Ishikawa (cell line): Measurements from ENCODE around the gene EGFLAM.

ENCODE experiments used
- CREB1 ChIP-seq: IDR thresholded peaks from 2 replicates; pipeline ENCODE4 v1.6.1; 2012; ENCODE audit warnings: low read depth
- EGR1 ChIP-seq: IDR thresholded peaks from 2 replicates; pipeline ENCODE4 v1.6.1; 2012
- EP300 ChIP-seq: IDR thresholded peaks from 2 replicates; pipeline ENCODE4 v1.6.1; 2012; ENCODE audit warnings: borderline replicate concordance
- MAX ChIP-seq: IDR thresholded peaks from 2 replicates; pipeline ENCODE4 v1.6.1; 2012
- RAD21 ChIP-seq: IDR thresholded peaks from 2 replicates; pipeline ENCODE4 v1.6.1; 2012; ENCODE audit warnings: low read depth
- TAF1 ChIP-seq: IDR thresholded peaks from 2 replicates; pipeline ENCODE4 v1.6.1; 2012; ENCODE audit warnings: low read depth, mild to moderate bottlenecking
- TCF12 ChIP-seq: IDR thresholded peaks from 2 replicates; pipeline ENCODE4 v1.6.1; 2012; ENCODE audit warnings: low read depth

- TF ChIP-seq MAX = no peak
- TF ChIP-seq TAF1 = no peak
- TF ChIP-seq EGR1 = no peak
- no peak for TF ChIP-seq RAD21
- no peak for TF ChIP-seq CREB1
- no peak for TF ChIP-seq EP300
- TF ChIP-seq TCF12 = no peak
Measured at GRCh38 chr5:38465061-38465460, 206.7 kb downstream of the EGFLAM start.
